Upper lobe of left lung (tissue), 4 donors: ENCODE measurements around the gene TMEM273.

Experiments used
- POLR2A ChIP-seq, 4 donors: fragments of 450-650 bp; IDR thresholded peaks; one replicate each; pipeline ENCODE4 v1.5.1; 2016 to 2017; ENCODE audit warnings: antibody characterized with exemption in 4 of 4, mild to moderate bottlenecking in 2 of 4
- TF ChIP-seq, protein P1 (sequence below), 6 experiments: fragments of 450-650 bp in 4 of 6; fragments of 200-600 bp in 2 of 6; sonication (generic) in 2 of 6; IDR thresholded peaks; one replicate each; pipeline ENCODE4 v1.5.1; 2016 to 2019; ENCODE audit warnings: antibody characterized with exemption in 6 of 6

- TF ChIP-seq, protein P1, sequence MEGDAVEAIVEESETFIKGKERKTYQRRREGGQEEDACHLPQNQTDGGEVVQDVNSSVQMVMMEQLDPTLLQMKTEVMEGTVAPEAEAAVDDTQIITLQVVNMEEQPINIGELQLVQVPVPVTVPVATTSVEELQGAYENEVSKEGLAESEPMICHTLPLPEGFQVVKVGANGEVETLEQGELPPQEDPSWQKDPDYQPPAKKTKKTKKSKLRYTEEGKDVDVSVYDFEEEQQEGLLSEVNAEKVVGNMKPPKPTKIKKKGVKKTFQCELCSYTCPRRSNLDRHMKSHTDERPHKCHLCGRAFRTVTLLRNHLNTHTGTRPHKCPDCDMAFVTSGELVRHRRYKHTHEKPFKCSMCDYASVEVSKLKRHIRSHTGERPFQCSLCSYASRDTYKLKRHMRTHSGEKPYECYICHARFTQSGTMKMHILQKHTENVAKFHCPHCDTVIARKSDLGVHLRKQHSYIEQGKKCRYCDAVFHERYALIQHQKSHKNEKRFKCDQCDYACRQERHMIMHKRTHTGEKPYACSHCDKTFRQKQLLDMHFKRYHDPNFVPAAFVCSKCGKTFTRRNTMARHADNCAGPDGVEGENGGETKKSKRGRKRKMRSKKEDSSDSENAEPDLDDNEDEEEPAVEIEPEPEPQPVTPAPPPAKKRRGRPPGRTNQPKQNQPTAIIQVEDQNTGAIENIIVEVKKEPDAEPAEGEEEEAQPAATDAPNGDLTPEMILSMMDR (IDR thresholded peaks at IDR 0.05): no peak
- TF ChIP-seq POLR2A (IDR thresholded peaks at IDR 0.05): no peak
Measured at GRCh38 chr10:49107111-49107886, 80.9 kb downstream of the TMEM273 start.
